Stimulated activated CD8-positive, alpha-beta memory T cell treated with anti-CD3 and anti-CD28 coated beads, Interleukin-15, amount 100 ng/mL, for 48 hours (primary cell): Measurements from ENCODE around the gene UNC50.

ENCODE experiments used
- DNase-seq, 2 donors: peaks; one replicate each; pipeline ENCODE4 v3.0.0-alpha.2; 2020; ENCODE audit warnings: low read depth in 2 of 2

UNC50 gene

DNA sequence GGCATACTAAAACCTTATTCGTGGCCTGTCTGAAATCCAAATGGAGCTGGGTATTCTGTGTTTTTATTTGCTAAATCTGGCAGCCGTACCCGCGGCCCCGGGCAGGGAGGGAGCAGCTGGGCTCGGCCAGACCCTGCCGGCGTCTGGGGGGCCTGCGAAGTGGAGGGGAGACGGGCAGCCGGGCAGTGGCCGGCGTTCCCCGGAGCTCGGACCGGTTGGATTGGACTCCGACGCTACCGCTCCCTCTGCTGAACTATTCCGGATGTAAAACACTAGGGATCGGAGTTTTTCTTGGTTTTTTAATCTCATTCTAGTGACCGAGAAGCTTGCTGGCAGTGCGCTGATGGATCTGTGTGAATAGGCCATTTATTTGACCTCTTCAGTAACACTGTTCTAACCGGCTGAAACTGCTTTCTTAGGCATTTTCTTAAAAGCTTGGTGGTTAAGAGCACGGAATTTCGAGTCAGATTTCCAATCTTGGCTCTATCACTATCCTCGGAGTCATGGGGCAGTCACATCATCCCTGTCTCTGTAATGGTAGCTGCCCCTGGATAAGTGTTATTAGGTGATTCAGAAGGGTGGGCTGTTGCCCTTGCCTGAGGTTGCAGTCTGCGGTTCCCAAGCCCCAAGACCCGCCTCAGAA lies 694 bp downstream of the UNC50 start:
- no peak for DNase-seq

DNA sequence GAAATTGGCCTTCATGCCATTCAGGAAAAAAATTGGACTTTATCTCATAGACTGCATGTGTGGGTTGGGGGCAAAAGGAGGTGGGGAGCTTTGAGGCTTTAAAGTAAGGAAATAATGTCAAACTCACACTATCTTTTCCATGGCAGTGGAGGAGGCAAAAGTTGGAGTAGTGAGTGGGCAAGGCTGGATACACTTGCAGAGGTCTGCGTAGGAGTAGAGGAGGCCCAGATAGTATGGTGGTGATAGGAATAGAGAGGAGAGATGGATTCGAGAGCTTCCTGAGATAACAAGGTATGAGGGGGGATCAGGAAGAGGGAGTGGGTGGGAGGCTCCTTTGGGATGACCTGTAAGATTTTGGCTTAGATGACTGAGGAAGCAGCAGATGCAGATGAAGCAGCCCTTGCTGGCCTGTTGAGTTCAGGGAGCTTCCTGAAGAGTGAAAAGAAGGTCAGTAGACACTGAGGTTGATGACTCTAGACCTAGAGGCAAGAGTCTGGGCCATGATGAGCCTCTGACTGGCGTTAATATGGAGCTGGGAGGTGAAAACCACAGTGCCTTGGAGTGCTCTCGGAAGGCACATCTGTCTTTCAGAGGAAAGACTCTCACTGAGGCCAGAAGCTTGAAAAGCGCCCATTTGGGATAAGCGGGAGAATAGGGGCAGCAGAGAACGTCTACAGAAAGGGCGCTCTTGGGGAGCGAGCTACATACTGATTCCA lies 5.8 kb downstream of the UNC50 start:
- no peak for DNase-seq

DNA sequence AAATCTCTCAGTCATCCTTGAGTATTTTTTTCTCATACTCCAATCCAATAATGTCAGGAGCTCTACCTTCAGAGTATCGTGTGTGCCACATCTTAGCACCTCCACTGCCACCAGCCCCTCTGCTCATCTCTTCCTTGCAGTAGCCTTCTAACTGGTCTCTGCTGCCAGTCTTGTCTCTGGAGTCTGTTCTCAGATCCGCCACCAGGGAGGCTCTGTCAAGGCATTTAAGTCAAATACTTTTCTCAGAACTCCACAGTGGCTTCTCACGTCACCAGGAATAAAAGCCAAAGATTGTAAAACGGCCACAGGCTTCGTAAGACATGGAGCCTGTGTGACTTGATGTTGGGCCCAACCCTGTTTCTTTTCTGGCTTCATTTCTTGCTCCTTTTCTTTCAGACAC lies 7.1 kb downstream of the UNC50 start:
- DNase-seq, result no peak

DNA sequence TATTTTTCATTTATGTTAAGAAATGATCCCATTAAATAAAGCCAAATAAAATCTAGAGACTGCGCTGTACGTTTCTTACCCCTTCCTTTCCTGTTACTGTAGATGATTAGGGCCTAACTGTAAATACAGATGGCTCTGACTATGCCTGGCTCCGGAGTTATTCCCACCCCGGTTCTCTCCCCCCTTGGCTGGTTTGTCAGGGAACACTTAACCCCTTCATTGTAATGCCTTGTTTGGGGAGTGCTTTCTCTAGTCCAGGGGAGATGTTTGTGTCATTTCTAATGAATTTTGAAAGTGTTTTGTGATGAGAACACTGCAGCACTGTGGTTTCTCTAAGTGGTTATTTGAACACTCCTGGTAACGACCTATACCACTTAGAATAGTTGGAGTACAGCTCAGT lies 8.8 kb downstream of the UNC50 start:
- DNase-seq, result no peak

DNA sequence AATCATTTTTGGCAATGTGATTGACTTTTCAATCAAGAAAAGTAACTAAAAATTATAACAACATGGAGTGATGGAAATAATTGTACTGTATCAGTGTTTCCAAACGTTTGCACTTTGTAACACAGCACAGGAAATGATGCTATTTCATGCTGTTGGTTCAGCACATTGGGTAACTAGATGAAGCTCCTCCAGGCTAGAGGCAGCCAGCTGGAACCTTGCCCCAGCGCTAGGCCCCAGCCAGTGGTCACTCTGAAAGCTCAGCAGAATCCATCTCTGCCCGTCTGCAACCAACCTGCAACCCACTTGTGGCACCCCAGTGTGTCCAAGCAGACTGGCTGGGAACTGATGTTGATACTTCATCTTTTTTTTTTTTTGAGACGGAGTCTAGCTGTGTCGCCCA lies 15.3 kb downstream of the UNC50 start:
- no peak for DNase-seq

DNA sequence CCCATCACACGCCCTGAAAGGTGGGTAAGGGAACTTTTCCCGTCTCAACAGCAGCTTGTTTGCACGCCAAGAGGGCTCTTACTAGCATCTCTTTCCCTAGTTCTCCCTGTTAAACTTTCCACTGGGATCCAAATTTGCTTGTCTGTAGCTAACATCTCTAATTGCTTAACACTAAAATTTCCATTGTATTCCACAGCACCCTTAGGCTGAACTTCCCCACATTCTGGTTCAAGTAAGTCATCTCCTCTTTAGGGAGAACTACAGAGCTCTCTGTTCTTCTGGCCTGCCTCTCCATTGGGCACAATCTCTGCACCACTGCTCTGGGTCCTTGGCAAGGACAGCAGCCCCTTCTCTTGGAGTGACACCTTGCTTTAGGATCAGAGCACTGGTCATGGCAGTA lies 24.0 kb downstream of the UNC50 start:
- no peak for DNase-seq

DNA sequence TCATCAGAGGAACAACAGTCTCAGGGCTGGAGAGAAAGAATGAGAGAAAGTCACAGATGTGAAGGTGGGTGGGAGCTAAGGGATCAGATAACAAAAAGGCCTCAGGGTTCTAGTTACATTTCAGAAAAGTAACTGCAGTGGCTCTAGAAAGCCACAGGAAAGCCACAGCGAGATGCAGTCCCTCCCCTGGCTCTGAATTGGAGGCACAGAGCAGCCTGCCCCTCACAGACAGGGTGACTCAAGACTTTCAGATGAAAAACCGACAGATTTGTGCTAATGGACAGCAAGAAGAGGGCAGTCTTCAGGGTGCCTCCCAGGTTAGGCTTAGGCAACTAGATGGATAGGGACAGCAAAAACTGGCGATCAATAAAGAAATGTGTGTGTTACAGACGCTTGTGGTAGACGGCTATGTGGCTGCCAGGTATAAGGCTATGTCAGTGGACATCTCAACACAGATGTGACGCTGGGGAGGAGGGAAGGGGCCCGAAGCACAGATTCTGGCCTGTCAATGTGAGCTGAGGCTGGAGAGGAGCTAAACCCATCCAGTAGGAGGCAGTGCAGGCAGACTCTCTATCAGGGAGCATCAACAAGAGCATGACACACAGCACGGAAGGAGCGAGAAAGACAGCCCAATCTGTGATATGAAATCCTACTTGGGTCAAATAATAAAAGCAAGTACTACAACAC lies 26.2 kb downstream of the UNC50 start:
- peak; percentile 36 to 47 for DNase-seq

DNA sequence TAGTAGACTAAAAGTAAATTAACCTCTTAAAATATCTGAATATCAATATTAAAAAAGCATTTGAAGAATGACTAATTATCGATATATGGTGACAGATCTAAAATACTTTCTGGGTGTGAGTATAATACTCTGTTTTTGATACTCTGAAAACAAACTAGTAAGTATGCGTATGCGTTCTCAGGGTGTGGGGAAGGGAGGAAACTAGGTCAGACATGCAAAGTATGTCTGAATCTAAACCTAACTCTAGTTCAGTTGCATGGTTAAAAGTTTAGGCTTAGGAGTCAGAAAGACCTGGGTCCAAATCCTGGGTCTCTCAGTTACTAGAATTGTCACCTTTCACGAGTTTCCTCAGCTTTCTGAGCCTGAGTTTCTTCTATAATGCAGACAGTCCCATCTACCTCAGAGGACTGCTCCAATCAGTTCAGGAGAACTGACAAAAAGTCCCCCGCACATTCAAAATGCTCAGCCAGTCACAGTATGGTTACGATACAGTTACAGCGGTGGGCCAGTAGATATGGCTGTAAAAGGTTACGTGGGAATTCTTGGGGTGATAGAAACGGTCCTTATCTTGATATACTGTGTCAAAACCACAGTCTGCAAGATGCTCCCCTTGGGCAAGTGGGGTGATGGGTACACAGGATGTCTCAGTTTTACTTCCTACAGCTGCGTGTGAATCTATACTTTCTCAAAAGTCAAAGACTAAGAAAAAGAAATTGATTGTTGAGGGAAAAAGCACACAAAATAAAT lies 29.2 kb downstream of the UNC50 start:
- DNase-seq, result peak; percentile 38 to 39

DNA sequence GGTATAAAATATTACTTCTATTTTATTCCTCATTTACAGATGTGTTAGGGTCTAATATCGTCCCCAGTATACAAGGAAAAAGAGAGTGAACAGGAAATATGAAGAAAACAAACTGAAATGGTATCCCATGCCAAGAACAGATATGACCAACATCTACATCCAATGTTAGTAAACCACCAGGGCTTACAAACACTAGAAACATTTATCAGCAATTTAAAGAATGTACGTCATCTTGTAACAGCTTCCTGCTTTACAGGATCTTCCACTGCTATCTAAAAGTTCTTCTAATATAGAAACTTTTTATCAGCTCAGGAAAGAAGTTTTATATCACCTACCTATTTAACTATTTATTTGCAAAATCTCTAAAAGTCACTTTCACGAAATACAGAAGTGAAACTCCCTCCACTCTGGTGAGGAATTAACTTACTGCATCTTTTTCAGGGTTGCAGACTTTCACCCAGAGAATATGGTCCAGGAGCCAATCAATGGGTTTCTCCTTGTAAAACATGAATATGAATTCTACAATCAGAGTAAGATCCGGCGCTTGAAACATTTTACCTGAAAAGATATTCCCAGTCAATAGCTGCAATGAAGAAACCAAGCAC lies 35.2 kb downstream of the UNC50 start:
- DNase-seq, result no peak

DNA sequence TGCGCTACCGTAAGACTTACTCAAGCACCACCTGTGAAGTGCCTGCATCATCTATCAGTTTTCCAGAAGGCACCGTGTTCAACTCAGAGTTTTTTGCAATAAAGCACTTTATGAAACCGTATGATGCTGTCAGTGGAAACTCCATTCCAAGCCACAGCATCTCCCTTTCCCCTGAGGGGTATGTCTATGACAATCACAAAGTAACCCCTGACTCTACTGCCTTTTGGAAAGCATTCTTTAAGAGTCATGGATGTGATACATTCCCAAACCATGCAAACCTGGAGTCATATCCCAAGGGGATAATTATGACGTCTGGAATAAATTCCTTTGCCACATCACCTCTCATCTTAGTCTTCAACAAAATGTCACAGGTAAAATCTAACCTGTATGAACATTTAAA lies 39.2 kb downstream of the UNC50 start:
- no peak for DNase-seq

DNA sequence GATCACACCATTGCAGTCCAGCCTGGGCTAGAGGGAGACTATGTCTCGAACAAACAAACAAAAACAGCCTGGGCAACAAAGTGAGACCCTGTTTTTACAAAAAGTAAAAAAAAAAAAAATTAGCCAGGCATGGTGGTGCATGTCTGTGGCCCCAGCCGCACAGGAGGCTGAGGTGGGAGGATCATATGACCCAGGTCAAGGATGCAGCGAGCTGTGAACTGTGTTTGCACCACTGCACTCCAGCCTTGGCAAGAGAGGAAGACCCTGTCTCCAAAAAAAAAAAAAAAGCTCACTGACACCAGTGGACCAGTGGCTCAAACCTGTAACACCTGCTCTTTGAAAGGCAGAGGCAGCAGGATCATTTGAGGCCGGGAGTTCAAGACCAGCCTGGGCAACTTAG lies 40.1 kb downstream of the UNC50 start:
- no peak for DNase-seq

DNA sequence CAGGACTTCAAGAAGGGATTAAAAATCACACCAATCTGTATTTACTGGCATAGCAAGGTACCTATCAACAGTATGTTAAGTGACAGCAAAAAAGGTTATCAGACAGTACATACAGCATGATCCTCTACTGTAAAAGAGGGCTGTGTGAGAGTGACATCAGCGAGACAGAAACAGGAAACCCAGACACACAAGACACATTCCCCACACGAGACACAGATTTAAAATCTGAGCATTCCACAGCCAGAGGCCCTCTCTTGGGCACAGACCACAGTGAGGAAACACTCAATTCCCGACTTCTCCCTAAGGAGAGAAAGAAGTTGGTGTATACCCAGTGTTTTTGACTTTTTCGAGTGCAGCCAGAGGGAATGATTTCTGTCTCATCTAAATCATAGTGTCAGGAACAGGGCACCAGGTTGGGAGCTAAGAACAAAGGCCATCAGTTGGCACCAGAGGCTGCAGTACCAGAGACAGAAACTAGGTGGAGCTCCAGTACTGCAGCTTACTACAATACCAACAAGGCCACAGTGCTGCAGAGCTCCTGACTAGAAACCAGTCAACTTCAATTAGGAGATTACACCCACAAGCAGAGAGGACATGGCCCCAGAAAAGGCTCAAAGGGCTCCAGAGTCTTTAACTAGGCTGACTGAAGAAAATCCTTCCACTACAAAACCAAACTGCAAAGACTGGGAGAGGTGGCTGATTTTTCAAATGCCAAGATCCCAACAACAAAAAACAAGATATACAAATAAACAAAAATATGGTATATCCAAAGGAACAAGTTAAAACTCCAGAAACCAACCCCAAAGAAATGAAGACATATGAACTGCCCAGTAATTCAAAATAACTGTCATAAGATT lies 41.0 kb downstream of the UNC50 start:
- DNase-seq, result peak; percentile 61 to 62

DNA sequence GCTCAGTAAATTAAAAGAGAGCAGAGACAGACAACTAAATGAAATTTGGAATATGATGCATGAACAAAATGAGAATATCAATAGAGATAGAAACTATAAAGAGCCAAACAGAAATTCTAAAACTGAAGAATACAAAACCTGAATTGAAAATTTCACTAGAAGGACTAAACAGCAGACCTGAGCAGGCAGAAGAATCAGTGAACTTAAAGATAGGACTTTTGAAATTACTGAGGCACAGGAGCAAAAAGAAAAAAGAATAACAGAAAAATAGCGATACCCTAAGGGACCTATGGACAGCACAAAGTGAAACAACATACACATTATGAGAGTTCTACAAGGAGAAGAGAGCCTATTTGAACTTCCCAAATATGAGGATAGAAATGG lies 41.6 kb downstream of the UNC50 start:
- DNase-seq, result no peak

DNA sequence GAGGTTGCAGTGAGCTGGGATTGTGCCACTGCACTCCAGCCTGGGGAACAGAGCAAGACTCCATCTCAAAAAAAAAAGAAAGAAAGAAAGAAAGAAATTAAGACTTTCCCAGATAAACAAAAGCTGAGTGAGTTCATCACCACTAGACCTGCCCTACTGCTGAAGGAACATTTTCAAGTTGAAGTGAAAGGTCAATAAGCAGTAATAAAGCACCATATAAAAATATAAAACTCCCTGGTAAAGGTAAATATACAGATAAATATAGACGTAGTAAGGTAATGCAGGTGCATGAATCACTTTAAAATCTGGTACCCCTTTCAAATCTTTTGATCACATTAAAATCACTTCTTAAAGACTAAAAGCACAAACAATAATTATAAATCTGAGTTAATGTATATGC lies 42.6 kb downstream of the UNC50 start:
- no peak for DNase-seq

DNA sequence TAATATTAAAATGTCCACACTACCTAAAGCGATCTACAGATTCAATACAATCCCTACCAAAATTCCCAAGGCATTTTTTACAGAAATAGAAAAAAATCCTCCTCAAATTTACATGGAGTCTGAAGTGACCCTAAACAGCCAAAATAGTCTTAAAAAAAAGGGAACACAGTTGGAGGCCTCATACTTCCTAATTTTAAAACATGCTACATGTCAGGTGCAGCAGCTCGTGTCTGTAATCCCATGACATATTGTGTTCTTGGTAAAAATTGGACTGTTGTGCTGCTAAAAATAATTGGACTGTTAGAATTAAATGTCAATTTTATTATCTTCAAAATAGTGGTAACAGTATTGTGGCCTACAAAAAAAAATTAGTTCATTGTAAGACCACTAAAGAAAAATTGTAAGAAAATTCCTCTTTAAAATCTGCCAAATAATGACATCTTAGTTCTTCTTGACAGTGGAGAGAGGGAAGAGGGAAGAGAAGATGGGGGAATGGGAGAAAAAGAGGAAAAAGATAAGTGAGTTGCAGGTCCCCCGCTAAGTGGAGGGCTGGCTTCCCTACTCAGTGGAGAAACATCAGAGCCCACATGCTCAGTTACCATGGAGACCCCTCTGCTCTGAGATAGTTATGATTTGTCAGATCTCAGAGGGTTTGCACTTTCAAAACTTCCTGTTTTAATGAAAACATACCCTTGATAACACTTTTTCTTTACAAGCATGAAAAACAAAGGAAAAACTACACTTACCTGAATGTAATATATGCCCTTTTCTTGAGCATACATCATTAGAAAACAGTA lies 46.5 kb downstream of the UNC50 start:
- DNase-seq, result peak in 1 of 2 donors; percentile 28

DNA sequence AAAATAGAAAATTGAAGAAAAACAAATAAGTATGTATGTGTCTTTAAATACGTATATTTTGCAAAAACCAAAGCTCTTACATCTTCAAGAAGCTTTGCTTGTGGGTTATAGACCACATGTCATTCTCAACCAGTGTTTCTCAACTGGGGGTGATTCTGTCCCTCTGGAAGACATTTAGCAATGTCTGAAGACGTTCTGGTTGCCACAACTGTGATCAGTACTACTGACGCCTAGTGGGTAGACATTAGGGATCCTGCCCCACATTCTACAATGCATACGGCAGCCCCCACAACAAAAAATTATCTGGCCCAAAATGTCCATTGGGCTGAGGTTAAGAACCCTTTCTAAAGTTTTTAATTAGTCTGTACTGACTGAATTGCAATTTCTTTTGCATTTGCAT lies 48.4 kb downstream of the UNC50 start:
- DNase-seq, result no peak

DNA sequence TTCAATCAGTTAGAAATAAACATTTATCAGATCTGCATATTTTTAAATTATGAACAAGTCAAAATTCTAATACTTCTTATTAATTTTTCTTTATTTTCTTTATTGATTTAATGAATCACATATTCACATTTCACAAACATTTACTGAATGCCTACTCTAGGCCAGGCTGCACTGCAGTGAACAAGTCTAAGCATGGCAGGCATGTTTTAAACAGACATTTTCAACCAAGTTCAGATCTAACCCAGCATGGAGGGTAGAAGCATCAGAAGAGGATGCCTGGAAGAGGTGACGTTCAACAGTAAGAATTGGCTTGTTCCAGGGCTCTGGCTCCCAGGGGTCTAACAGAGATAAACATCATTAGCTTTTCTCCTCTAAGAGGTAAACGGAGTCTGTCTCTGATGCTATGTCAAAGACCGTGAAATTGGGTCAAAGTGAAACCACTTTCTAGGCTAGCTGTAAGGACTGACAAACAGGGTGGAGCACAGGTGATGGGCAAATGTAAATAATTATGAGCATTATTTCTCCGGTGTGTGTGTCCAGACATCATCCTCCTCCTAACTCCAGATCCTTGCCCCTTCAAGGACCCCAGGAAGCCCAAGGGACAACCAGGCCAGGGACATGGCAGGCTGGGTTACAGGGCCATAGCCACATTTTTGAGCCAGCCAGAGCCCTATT lies 50.6 kb downstream of the UNC50 start:
- no peak for DNase-seq

DNA sequence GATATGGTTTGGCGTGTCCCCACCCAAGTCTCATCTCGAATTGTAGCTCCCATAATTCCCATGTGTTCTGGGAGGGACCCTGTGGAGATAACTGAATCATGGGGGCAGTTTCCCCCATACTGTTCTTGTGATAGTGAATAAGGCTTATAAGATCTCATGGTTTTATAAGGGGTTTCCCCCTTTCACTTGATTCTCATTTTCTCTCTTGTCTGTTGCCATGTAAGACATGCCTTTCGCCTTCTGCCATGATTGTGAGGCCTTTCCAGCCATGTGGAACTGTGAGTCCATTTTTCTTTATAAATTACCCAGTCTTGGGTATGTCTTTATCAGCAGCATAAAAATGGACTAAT lies 51.1 kb downstream of the UNC50 start:
- peak in 1 of 2 donors; percentile 15 for DNase-seq

DNA sequence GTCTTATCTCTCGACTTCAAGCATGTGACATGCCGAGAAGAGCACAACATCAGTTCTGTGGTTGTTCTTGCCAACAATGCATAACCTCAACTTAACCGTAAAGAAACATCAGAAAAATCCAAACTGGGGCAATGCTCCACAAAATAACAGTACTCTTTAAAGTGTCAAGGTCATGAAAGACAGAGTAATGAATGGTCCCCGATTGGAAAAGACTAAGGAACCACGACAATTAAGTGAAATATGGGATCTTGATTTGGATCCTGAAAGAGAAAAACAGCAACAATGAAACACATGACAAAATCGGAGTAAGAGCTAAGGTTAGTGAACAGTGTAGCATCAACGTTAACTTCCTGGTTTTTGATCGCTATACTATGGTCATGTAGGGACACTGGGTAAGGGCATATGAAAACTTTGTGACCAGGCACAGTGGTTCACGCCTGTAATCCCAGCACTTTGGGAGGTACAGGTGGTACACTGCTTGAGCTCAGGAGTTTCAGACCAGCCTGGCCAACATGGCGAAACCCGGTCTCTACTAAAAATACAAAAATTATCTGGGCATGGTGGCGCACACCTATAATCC lies 55.2 kb downstream of the UNC50 start:
- DNase-seq, result no peak
